Pons (tissue), 1 donor: Measurements from ENCODE around the gene FHIT.
"Not testable (repeated sequence)": the region's sequence is repeated elsewhere in the genome, so short reads cannot be mapped to it uniquely, and the experiment has no call there.

Source experiments
- DNase-seq: peaks from one replicate; pipeline ENCODE4 v3.0.0-alpha.2; 2016; ENCODE audit warnings: low spot score

The FHIT gene

DNA sequence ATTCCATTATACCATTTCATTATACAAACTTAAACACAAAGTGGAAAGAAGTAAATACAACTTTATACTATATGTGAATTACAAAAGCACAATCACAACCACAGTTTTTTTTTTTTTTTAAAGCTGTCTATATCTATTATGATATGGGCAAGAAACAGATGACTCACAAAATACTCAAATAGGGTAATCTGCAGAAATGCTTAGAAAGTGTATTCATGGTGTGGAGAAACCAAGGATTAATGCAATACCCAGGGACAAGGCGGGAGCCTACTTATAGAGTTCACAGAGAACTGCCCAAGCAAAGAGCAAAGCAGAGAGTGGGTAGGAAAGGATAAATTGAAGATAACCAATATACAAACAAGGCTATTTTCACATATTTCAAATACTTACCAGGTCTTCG is 332.0 kb downstream of the FHIT start:
- no peak for DNase-seq

DNA sequence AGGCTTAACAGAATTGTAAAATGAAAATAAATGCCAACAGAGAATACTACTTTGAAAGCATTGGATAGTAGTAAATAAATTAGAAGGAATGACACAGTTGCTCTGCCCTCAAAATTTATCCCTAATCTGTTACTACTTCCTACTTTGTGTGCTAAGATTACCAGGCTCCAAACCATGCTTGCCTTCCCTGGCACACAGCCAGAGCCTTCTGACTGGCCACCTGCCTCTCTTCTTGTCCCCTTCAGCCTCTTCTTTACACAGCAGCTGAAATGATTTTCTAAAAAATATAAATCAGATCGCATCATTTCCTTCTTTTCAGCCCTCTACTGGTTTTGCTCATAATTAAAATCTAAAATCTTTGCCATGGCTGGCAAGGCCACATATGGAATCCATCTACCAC is 334.1 kb downstream of the FHIT start:
- peak; percentile 8 for DNase-seq

DNA sequence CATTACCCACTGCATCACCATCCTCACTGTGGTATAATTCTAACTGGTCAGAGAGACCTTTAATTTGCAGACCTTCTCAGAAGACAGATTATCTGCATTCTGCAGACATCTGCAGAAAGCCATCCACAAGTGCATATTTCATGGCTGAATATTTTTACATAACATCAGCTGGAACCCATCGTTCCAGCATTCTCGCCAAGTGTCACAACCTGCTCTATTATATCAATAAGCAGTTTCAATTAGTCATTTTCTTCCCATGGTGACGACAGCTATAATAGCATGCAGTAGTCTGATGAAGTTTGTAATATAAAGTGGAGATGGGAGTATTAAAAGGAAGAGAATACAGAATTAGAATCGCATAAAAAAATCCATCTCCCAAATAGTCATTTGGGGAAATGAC is 334.7 kb downstream of the FHIT start:
- DNase-seq: no peak

DNA sequence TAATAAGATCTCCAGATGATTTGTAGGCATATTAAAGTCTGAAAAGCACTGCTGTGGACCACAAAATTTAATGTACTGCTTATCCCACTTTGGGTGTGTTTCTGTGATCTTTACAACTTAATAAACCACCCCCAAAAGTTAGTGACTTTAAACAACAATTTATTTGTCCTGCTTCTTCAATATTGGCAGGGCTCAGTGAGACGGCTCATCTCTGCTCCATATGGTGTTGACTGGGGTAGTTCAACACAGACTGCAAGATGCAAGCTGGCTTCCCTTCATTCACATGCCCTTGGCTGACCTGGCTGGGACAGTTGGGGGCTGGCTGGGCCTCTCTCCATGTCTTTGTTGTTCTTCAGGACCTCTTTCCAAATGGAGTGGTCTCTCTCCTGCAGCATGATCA is 337.8 kb downstream of the FHIT start:
- no peak for DNase-seq

DNA sequence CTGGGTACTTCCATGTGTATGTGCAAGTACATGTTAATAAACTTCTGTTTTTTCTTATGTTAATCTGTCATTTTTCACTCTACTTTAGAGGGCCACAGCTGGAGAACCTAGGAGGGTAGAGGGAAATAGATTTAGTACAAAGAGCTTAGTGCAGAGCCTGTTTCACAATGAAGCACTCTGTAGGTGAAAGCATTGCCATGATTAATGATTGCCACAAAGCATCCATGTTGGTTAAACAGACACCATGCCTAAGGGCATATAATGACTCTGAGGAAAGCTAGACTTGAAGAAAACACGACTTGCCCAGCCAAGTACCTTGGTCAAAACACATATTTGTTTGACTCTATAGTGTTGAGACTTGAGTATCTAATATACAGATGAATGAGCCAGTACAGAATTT is 338.4 kb downstream of the FHIT start:
- DNase-seq: no peak

DNA sequence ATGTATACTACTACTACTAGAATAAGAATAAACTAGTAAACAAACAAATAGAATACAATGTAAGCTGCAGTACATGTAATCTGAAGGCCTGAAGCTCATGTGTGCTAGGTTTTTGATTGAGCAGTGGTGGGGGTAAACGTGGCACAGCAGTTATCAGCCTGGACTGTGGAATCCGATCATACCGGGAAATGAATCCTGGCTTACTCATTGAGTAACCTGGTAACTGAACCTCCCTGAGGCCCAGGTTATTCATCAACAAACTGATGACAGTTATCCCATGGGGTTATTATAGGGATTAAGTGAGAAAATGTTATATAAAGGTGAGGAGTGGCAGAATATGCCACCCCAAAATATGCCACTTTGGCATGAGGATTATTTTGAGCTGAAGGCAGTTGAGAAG is 339.1 kb downstream of the FHIT start:
- DNase-seq: no peak

DNA sequence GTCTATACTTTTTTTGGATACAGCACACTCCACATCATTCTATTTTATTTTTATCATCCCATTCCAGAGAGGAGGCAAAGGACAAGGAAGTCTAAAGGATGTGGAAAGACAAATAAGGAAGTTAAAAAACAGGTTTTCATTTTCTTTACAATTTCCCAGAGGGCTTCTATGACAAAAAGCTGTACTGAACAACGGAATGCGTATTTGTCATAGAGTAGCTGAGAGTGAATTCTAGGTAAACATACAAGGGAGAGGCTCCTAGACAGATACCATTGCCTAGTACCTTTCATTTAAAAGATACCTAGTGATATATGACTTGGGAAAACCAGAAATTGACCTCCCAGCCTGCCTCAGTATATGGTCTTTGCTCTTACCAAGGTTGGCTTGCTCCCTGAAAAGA is 341.7 kb downstream of the FHIT start:
- DNase-seq: no peak

DNA sequence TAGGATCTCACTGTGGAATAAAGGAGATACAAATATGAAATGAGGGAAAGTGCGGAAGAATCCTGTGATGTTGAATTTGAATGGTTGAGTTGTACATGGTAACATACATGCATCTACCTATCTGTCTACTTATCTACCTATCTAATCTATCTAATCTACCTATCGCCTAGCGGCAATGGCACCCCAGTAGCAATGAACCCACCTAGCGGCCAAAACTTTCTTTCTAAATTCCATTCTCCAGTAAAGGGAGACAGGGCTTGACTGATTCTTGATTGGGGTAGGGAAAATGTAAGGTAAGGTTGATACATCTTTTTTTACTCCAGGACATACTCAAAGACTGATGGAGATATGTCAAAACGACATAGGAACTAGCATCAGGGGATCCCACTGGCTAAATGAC is 345.0 kb downstream of the FHIT start:
- DNase-seq: no peak

DNA sequence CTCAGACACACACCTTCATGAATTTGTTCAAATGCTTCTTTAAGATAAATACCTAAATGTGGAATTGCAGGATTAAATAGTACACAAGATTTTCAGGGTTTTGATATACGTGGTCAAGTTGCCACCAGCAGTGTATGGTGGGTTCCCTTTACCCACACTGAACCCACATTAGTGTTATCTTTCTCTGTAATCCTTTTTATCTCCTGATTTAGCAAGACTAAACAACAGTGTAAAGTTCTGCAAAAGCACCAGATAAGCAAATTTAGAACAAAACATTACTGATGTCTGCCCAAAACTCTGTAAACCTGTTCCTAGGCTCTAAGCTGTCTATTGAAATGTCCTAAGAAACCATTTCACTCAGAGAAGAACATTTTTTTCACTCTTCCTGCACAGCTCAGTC is 352.9 kb downstream of the FHIT start:
- no peak for DNase-seq

DNA sequence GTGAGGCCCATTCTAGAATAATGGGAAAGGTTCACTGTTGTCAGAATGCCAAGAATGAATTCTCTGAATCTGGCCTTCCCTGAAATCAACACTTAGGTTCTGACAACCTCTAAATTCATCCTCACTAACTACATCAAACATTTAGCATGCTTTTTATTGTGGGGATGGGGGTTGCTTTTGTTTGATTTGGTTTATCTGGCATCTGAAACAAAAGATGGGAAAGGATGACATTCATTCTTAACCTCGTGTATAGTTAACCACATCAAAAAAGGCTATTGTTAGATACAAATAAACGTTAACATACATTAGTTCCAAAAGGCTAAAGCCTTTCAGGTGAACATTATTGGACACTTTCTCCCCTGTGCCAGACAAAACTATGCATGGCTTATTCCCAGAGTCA is 357.3 kb downstream of the FHIT start:
- DNase-seq: no peak

DNA sequence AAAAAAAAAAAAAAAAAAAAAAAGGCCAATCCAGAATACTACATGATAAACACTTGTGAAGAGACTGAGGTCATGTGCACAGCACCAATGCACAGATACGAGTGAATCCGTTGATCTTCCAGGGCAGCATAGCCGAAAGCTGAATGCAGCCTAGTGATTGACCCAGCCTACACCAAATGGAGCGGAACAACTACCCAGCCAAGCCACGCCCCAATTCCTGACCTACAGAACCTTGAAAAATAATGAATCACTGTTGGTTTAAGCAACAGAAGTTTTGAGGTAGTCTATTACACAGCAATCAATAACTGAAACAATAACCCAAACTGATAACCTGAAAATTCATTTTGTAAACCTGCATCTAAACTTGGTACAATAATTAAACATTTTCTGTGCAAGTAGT is 361.0 kb downstream of the FHIT start:
- no peak for DNase-seq

DNA sequence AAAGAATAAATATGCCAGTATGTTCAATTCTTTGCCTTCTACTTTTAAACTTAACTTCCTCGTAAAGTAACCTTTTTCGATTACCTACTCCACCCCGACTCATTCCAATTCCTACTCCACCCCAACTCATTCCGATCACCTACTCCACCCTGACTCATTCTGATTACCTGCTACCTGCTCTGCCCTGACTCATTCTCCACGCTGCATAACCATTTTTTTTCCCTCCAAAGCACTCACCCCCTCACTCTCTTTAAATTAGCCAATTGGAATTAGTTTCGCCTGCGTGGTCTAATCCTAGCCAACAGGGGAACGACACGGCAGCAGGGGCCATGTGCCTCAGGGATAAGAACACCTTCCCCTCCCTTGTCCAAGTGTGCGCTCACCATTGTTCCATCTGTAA is 362.3 kb downstream of the FHIT start:
- DNase-seq: not testable (repeated sequence)

DNA sequence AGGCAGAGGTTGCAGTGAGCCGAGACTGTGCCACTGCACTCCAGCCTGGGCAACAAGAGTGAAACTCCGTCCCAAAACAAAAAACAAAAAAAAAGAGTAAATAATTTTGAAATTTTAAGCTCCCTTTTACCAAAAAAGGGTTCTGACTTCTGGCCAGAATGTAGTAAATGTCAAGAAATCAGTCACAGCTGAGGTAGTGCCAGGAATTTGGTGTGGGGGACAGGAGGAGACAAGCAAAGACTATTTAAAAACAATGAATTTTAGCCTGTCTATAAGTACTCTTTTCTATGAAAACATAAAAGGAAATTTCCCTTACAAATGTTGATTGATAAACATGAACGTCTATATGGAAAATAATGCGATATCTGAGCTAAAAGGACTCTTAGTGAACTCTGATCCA is 363.7 kb downstream of the FHIT start:
- DNase-seq: no peak

DNA sequence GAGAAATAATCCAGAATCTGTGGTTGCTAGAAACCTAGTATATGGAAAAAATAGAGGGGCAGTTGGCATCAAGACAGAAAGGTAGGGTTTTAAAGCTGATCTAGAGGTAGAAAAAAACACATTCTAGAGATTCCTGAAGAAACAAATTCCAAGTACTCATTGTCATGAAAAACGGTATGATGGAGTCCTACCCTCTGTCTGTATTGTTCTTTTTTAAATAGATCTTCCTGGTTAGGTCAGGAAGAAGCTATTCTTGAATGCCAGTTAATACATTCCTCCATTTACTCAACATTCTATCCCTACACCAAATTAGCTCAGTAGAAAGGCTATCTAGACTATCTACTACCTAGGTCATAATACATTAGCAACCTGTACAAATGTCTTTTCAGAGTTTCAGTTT is 364.7 kb downstream of the FHIT start:
- no peak for DNase-seq

DNA sequence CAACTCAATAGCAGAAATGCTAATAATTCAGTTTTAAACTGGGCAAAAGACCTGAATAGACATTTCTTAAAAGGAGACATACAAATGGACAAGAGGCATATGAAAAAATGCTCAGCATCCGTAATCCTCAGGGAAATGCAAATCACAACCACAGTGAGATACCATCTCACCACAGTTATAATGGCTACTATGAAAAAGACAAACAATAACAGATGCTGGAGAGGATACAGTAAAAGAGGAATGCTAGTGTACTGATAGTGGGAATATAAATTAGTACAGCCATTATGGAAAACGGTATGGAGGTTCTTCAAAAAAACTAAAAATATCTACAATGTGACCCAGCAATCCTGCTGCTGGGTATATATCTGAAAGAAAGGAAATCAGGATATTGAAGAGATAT is 367.2 kb downstream of the FHIT start:
- no peak for DNase-seq

DNA sequence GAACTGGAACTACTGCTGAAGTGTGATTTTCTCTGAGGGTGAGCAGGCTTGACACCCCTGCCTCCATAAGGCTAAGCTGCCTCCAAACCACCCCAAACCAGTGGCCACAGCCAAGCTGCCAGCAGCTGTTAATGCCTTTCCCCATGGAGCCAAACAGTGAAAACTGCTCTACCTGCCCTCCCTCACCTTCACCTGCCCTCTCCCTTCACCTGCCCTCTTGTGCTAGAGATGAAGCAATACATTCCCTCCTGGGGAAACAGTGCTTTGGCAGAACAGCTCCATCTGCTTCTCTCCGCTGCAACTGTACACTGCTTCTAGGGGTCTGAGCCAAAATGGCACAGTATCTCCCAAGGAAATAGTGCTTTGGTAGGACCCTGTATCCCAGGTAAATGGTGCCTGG is 374.1 kb downstream of the FHIT start:
- DNase-seq: no peak

DNA sequence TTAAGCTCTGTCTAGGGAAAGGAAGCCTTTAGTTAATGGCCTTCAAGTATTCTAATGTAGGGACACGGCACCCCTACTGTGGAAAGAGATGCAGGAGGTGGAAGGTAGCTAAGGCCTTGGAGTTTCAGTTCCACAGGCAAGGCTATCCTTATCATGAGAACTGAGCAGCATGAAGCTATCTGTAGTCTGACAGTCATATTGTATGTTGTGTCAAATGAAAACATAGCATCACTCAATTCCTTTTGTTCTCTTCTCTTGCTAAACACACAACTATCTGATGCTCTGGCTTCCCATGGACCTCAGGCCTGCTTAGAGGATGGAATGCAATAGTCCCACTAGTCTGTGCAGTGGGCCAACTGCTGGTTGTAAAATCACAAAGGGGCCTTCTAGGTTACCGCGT is 380.9 kb downstream of the FHIT start:
- DNase-seq: no peak

DNA sequence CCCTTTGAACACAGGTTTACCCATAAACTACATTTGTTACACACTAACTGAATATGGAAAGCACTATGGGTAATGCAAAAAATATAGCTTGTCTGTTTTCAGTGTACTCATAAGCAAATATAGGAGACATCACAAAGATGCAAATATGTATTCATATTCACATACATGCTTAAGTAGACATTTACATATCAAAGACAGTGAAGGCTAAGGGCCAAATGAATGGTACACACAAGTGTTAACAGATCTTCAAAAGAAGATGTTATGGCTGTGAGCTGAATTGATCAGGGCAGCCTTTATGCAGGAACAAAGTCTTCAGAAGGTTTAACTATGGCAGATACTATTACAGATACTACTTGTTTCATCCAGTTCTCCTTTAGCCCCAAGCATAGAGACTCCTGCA is 384.1 kb downstream of the FHIT start:
- no peak for DNase-seq

DNA sequence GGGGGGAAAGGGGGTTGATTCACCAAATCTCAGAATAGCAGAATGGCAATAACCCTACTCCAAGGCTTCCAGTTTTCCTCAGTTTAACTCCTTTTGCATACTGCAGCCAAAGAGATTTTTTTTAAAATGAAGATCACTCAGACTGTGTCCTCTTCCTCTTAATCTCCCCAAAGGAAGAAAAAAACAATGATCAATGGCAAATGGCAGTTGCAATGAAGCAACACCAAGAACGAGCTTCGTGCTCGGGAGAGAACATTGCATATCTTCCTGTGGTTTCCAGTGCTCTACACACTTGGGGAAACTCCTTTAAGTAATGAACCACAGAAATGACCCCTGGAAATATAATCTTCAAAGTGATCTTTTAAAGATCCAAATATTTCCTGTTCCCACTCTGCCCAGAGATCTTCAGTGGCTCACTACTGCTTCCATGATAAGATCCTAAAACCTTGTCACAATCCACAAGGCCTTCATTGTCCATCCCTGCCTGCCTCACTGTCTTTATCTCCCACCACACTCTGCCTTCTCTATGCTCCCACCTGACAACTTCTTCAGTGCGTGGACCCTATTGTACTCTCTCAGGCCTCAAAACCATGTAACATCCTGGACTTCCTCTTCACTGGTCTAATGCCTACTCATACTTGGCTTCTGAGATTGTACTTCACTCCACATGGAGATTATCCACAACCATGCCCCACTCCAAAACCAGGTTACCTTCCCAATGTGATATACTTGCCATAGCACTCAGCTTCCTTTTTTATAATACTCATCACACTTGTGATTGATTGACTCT is 394.8 kb downstream of the FHIT start:
- DNase-seq: no peak

DNA sequence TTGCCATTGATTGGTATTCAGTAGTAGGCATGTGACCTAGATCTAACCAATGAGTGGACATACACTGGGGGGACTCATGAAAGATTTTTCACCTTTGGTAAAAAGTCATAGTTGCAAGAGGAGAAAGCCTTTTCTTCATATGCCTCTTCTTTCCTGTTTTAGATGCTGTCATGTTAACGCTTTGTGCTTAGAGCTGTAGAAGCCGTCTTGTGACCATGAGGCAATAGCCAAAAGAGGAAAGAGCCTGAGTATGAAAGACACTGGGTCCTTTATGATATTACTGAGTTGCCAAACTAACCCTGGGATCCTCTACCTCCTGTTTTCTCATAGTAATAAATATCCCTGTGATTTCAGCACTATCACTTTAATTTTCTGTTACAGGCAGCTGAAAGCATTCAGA is 396.0 kb downstream of the FHIT start:
- no peak for DNase-seq

DNA sequence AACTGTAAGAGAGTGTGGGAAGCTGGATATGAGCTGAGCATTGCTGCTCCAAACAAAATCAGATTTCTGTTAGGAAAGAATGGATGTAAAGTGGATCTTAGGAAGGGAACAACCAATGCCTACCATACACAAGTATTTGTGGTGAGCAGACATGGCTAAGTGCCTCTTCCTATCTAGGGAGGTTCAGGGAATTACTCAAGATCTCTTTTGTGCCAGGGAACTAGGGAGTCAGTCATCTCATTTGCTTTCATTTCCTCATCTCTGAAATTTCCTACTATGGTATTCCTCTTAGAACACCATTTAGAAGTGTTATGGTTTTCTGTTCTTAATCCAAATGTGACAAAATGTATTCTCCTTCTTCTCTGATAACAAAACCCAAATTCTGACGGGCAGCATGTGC is 396.5 kb downstream of the FHIT start:
- DNase-seq: no peak

DNA sequence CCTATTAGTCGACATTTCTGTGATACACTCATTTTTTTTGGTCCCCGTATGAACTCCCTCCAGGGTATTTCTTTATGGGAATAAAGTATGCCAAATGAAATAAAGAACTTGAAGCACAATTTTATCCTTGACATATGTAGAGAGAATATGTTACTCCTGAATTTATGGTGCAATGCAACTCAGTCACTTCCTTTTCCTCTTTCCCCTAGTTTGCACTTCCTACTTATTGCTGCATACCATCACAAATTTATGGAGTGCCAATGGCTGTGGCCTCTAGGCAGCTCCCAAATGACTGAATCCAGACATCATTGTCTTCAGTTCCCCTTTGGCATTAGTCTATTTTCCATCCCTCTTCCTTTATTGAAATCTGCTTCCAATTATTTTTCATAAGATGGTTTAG is 403.5 kb downstream of the FHIT start:
- DNase-seq: no peak

DNA sequence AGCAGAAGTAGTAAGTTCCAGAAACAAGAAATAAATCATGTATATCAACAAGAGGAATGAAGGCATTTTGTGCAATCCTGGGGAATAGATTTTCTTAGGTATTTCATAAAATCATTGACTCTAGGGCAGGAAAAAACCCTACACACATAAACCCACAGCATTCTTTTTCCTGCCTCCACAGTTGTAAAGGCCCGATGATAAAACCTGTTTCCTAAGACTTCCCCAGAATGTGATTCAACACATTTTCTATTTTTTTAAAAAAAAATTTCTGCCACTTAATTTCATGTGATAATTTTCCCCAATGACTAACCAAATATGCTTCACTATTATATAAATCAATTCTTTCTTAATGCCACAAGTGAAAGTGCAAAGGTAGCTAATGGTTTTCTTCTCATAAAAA is 407.0 kb downstream of the FHIT start:
- no peak for DNase-seq

DNA sequence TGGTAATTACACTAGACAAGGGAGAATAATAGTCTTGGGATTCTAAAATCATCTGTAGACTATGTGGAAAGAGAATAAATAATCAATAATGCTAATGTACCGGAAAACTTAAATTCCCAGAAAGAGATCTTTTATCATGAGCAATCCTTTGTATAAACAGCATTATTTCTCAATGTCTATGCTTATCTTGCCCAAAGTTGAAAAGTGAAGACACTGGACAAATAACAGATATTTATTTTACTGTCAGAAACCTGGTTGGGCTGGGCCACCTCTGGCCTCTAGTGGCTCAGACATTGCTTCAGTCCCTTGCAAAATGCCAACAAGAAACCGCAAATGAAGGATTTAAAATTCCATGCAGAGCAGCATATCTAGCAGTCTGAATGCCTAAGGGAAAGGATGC is 409.9 kb downstream of the FHIT start:
- DNase-seq: no peak

DNA sequence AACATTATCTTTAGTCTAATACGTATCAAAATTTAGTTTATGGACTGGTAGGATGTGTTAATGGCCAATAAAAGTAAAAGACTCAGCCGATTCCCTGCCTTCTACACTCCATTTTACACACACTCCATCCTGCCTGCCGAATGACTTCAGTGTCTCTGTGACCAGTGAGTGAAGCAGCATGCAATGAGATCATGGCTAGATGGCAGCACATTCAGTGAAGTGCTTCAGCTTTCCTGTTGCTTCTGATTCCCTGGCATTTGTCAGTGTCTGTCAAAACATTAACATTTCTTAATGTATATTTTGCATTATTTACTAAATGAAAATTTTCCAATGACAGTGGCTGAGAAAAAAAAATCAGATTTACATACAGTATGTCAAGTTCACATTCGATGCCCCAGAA is 412.0 kb downstream of the FHIT start:
- peak; percentile 81 for DNase-seq
